Measurements from ENCODE around the gene DAAM1.

Gene DAAM1

GRCh38 chr14:59342516-59343484 is 154.3 kb downstream of the DAAM1 start:
- TF ChIP-seq, protein P1, sequence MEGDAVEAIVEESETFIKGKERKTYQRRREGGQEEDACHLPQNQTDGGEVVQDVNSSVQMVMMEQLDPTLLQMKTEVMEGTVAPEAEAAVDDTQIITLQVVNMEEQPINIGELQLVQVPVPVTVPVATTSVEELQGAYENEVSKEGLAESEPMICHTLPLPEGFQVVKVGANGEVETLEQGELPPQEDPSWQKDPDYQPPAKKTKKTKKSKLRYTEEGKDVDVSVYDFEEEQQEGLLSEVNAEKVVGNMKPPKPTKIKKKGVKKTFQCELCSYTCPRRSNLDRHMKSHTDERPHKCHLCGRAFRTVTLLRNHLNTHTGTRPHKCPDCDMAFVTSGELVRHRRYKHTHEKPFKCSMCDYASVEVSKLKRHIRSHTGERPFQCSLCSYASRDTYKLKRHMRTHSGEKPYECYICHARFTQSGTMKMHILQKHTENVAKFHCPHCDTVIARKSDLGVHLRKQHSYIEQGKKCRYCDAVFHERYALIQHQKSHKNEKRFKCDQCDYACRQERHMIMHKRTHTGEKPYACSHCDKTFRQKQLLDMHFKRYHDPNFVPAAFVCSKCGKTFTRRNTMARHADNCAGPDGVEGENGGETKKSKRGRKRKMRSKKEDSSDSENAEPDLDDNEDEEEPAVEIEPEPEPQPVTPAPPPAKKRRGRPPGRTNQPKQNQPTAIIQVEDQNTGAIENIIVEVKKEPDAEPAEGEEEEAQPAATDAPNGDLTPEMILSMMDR (IDR thresholded peaks at IDR 0.05; ENCODE audit: extremely low read depth, missing control alignments): no peak
- DNase-seq (ENCODE audit: low spot score): no peak

GRCh38 chr14:59343585-59343984 is 155.1 kb downstream of the DAAM1 start:
- DNase-seq (ENCODE audit: low spot score): no peak
- TF ChIP-seq, protein P1 (IDR thresholded peaks at IDR 0.05; ENCODE audit: extremely low read depth, missing control alignments): no peak

DNA sequence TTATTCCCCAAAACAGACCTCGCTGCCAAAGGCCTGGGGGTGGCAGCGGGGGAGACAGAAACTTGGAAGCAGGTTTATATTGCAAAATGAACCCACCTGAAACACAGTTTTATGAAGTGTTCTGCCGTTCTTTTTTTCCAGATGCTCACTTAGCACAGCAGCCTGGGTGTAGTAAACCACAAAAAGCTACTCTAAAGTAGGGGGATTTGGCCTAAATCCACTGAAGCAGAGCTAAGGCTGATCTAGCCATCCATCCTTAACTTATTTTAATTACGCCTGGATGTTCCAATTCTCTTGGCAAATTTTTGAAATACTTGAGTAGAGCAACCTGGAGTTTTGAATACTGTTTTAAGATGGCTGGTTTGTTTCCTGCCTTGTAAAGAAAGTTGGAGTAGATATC is 155.5 kb downstream of the DAAM1 start:
- TF ChIP-seq, protein P1 (IDR thresholded peaks at IDR 0.05; ENCODE audit: extremely low read depth, missing control alignments): no peak
- DNase-seq (ENCODE audit: low spot score): no peak

DNA sequence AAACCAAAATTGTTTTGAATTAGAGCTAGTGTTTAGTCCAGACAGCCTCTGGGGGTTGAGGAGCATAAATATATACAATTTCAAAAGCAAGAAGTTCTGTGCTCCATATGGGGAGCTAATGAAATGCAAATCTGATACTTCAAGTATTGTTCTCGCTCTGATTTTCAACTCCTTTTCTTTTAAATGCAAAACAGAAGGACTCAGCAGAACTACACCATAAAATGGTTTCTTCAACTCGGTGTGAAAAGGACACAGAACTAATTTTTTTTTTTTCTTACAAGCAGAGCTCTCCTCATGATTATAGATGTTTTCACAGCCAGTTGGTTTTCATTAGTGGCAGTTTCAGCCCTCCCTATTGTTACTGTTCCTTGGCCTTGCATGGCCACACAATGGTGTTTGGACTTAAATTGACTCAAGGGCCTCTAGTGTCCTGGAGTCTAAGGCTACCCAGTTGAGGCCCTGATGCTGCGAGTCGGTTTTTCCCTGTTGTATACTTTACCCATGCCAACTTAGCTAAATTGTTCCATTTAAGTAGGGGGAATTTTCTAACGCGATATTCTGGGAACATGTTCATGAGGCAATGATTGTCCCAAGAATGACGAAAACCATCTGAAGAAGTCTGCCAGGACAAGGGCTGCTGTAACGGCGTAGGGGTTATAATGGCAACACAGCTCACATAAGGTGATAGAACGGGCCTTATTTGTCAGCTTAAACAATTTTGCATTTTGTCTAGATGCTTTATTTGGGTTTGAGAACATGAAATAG is 156.4 kb downstream of the DAAM1 start:
- TF ChIP-seq, protein P1 (IDR thresholded peaks at IDR 0.05; ENCODE audit: extremely low read depth, missing control alignments): no peak

DNA sequence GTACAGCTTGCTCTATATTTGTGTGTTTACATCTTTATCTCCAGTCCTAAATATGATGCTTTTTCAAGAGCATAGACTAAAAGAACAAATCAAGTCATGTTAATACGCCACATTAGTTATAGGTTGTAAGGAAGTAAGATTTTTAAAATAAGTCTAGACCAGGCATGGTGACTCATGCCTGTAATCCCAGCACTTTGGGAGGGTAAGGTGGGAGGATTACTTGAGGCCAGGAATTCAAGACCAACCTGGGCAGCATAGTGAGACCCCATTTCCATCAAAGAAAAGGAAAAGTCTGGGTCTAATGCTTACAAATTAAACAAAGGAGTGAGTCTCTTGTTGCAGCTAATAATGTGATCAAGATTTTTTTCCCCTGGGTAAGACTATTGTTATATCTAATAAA is 157.9 kb downstream of the DAAM1 start:
- DNase-seq (ENCODE audit: low spot score): no peak
- TF ChIP-seq, protein P1 (IDR thresholded peaks at IDR 0.05; ENCODE audit: extremely low read depth, missing control alignments): no peak

More for the DNA sequence above, 156.4 kb downstream of the DAAM1 start:
- DNase-seq (ENCODE audit: low spot score): no peak

DNA sequence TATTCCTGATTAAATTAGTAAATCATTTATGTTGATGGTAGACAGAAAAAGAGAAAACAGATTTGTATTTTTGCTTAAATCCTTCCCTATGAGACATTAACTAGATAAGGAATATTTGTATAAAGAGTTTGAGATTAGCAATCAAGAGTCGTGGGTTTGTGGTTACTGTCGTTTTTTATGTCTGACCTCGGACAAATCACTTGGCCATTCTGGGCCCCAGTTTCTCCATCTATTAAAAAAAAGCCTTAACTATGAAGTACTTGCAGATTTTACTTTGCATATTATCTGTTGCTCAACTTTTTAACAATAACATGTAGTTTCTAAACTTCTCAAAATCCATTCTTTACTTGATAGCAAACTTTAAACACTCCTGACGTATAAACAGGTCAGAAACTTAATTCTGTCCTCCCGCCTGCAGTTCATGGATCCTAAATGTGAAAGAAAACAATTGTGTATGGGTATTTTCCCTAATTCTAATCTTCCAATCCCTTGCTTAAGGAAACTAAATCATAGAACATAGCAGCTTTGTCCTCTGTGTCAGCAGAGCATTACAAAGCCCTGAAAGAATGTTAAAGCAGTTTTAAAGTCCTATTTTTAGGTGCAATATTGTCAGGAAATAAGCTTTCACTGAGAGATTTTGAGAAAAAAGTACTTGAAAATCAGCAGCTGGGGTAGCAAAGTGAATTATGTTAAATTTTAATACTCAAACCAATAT is 158.5 kb downstream of the DAAM1 start:
- TF ChIP-seq, protein P1 (IDR thresholded peaks at IDR 0.05; ENCODE audit: extremely low read depth, missing control alignments): no peak
- DNase-seq (ENCODE audit: low spot score): no peak

Measured in GM20000 (cell line).